ENCODE results near the gene ITPR3.

Gene ITPR3

GRCh38 chr6:33613146-33613794 is 7.9 kb upstream of the ITPR3 start:
- no peak overlapping the region for H3K4me3 ChIP-seq (ENCODE audit: low read depth, low read length)
- peak; percentile 76 for DNase-seq (ENCODE audit: low read depth, low spot score)
- TF ChIP-seq, protein P1, sequence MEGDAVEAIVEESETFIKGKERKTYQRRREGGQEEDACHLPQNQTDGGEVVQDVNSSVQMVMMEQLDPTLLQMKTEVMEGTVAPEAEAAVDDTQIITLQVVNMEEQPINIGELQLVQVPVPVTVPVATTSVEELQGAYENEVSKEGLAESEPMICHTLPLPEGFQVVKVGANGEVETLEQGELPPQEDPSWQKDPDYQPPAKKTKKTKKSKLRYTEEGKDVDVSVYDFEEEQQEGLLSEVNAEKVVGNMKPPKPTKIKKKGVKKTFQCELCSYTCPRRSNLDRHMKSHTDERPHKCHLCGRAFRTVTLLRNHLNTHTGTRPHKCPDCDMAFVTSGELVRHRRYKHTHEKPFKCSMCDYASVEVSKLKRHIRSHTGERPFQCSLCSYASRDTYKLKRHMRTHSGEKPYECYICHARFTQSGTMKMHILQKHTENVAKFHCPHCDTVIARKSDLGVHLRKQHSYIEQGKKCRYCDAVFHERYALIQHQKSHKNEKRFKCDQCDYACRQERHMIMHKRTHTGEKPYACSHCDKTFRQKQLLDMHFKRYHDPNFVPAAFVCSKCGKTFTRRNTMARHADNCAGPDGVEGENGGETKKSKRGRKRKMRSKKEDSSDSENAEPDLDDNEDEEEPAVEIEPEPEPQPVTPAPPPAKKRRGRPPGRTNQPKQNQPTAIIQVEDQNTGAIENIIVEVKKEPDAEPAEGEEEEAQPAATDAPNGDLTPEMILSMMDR (IDR thresholded peaks at IDR 0.05; ENCODE audit: low read depth, low read length), result no peak
- in situ Hi-C loops (cut with HindIII; ENCODE audit: low sequenced_read_pairs), result no loop called here

GRCh38 chr6:33613795-33614168 is 7.3 kb upstream of the ITPR3 start:
- peak; percentile 70 for DNase-seq (ENCODE audit: low read depth, low spot score)
- no peak overlapping the region for H3K4me3 ChIP-seq (ENCODE audit: low read depth, low read length)
- in situ Hi-C loops (cut with HindIII; ENCODE audit: low sequenced_read_pairs), result no loop called here
- TF ChIP-seq, protein P1 (IDR thresholded peaks at IDR 0.05; ENCODE audit: low read depth, low read length), result no peak

- DNase-seq (ENCODE audit: low read depth, low spot score), result no peak
- H3K4me3 ChIP-seq (ENCODE audit: low read depth, low read length), result no peak overlapping the region
- TF ChIP-seq, protein P1 (IDR thresholded peaks at IDR 0.05; ENCODE audit: low read depth, low read length), result no peak
- in situ Hi-C loops (cut with HindIII; ENCODE audit: low sequenced_read_pairs), result no loop called here
Measured at GRCh38 chr6:33616113-33616512, 5.0 kb upstream of the ITPR3 start.

- H3K4me3 ChIP-seq (ENCODE audit: low read depth, low read length), result no peak overlapping the region
- in situ Hi-C loops (cut with HindIII; ENCODE audit: low sequenced_read_pairs), result no loop called here
- TF ChIP-seq, protein P1 (IDR thresholded peaks at IDR 0.05; ENCODE audit: low read depth, low read length), result no peak
- no peak for DNase-seq (ENCODE audit: low read depth, low spot score)
Measured at GRCh38 chr6:33616913-33617312, 4.2 kb upstream of the ITPR3 start.

GRCh38 chr6:33619166-33619840 is 1.8 kb upstream of the ITPR3 start:
- TF ChIP-seq, protein P1 (IDR thresholded peaks at IDR 0.05; ENCODE audit: low read depth, low read length), result no peak
- DNase-seq (ENCODE audit: low read depth, low spot score), result no peak
- in situ Hi-C loops (cut with HindIII; ENCODE audit: low sequenced_read_pairs), result no loop called here
- H3K4me3 ChIP-seq (ENCODE audit: low read depth, low read length), result no peak overlapping the region

- TF ChIP-seq, protein P1 (IDR thresholded peaks at IDR 0.05; ENCODE audit: low read depth, low read length), result no peak
- in situ Hi-C loops (cut with HindIII; ENCODE audit: low sequenced_read_pairs), result no loop called here
- DNase-seq (ENCODE audit: low read depth, low spot score), result peak; percentile 46
- peak overlapping the region; percentile 57 for H3K4me3 ChIP-seq (ENCODE audit: low read depth, low read length)
Measured at GRCh38 chr6:33620158-33620855, 815 bp upstream of the ITPR3 start.

All from astrocyte of the spinal cord (primary cell).